SKM-1 (cell line): Measurements from ENCODE around the gene RRAS.
"Not testable (repeated sequence)": the region's sequence is repeated elsewhere in the genome, so short reads cannot be mapped to it uniquely, and the experiment has no call there.

Source experiments
- DNase-seq: peaks from one replicate; lab custom pipeline; 2025; ENCODE audit not compliant: unreplicated experiment; lab: John Stamatoyannopoulos, UW

Gene RRAS

GRCh38 chr19:49633273-49633672 is 6.7 kb downstream of the RRAS start:
- not testable (repeated sequence) for DNase-seq

DNA sequence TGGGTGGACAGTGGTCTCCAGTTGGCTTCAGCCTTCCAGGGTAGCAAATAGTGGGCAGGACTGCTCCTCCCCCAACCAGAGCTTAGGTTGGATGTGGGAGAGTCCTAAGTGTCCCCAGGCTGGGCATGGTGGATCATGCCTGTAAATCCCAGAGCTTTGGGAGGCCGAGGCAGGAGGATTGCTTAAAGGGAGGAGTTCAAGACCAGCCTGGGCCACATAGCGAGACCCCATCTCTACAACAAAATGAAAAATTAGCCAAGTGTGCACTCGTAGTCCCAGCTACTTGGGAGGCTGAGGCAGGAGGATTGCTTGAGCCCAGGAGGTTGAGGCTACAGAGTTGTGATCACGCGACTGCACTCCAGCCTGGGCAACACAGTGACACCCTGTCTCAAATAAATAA is 7.4 kb downstream of the RRAS start:
- no peak for DNase-seq

DNA sequence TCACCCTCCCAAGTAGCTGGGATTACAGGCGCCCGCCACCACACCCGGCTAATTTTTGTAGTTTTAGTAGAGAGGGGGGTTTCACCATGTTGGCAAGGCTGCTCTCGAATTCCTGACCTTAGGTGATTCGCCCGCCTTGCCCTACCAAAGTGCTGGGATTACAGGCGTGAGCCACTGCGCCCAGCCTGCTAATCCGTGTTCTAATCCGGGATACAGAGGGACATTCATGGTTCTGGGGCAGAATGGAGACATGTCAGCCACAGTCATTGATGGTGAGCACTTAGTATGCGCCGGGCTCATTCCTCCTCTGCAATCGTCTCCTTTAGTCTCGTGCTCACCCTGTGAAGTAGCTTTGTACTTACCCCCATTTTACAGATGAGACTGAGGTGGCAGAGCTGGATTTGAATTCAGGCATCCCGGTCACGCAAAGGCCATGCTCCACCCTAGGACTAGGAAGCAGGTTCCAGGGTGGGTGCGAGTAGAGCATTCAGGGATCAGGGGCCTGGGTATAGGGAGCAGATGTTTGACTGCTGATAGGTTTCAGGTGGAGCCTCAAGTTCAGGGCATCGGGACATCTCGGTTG is 8.2 kb downstream of the RRAS start:
- no peak for DNase-seq

GRCh38 chr19:49631014-49631588 is 8.8 kb downstream of the RRAS start:
- DNase-seq: no peak

DNA sequence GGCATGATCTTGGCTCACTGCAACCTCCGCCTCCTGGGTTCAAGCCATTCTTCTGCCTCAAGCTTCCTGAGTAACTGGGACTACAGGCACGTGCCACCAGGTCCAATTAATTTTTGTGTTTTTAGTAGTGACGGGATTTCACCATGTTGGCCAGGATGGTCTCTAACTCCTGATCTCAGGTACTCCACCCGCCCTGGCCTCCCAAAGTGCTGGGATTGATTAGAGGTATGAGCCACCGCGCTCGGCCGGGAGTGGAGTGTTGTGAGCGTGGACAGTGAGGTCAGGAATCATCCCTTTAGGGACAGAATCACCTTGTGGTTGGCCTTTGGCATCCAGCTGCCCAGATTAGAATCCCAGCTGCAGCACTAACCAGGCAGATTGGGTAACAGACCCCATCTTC is 10.3 kb downstream of the RRAS start:
- no peak for DNase-seq

DNA sequence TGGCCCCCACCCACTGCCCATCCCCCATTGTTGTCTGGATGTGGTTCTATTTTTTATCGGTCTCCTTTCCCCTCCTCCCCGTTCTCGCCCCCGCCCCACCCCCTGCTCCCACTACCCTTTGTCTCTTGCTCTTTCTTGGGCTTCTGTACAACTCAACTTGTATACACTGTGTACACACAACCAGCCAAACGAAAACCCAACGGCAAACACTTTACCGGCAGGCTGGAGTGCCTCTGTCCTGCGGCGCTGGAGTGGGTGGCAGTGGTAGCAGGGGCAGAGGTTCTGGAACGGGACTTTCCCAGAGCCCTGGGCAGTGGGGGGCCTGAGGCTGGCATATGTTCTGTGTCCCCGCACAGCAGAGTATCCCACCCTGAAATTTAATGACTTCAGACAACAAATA is 13.7 kb downstream of the RRAS start:
- no peak for DNase-seq

DNA sequence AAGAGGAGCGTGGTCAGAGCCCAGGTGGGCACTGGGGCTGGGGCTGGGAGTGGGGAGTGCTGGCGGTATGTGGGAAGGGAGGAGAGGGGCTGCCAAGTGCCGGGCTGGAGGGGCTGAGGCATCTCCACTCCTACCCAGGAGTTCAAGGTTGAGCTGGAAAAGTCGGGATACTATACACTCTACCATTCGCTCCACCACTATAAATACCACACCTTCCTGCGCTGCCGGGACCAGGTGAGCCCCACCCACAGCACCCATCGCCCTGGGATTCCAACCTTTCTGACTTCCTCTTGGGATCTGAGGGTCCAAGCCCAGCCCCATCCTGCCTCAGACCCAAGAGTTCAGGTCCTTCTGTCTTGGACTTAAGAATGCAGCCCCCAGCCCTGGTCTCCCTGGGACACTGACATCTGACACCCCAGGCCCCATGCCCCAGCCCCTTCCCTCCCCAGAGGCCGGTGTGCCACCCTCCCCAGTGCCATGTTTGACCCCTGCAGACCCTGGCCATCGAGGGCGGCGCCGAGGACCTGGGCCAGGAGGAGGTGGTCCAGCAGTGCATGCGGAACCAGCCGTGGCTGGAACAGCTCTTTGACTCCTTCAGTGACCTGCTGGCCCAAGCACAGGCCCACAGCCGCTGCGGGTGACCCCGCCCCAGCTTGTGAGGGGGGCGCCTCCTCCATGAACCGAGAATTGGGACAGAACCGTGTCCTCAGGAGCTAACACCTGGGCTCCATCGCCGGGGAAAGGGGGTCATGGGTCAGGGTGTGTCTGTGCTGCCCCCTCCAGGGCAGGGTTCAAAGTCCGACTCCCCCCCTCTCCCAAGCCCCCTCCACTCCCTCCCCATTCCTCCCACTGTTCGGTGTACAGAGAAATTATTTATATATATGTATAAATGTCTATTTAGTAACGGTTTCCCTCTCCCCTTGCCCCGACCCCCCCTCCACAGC is 14.7 kb downstream of the RRAS start:
- no peak for DNase-seq

- not testable (repeated sequence) for DNase-seq
Measured at GRCh38 chr19:49617860-49618259, 22.1 kb downstream of the RRAS start.

DNA sequence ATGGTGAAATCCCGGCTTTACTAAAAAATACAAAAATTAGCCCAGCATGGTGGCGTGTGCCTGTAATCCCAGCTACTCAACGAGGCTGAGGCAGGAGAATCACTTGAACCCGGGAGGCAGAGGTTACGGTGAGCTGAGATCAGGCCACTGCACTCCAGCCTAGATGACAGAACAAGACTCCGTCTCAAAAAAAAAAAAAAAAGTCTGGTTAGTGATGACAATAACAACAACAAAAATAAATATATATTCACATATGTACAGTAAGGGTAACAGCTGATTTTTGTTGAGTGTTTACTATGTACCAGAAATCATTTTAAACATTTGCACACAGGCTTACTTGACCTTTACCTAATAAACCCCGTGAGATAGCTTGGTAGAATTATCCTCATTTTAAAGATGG is 23.0 kb downstream of the RRAS start:
- no peak for DNase-seq

DNA sequence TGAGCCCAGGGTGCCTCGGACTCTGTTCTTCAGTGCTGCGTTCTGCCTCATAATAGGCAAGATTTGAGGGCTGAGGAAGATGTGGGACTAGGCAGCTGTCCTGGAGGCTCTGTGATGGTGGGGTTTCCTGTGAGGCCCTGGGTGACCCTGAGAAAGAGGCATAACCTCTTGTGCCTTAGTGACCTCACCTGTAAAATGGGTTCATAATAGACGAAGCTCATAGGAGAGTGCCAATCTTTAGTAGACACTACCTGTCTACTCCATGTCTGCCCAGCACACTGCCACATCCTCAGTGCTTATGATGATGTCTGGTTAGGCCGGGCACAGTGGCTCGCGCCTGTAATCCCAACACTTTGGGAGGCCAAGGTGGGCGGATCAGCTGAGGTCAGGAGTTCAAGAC is 23.4 kb downstream of the RRAS start:
- no peak for DNase-seq

DNA sequence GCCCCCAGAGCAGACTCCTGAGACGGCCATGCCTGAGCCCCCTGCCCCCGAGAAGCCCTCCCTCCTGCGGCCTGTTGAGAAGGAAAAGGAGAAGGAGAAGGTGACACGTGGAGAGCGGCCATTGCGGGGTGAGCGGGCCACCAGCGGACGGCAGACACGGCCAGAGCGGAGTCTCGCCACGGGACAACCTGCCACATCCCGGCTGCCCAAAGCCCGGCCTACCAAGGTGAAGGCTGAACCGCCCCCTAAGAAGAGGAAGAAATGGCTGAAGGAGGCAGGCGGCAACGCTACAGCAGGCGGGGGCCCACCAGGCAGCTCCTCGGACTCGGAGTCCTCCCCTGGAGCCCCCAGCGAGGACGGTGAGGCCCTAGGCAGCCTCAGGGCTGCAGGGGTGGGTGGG is 24.1 kb downstream of the RRAS start:
- no peak for DNase-seq

GRCh38 chr19:49614096-49614833 is 25.7 kb downstream of the RRAS start:
- DNase-seq: no peak

GRCh38 chr19:49613374-49613773 is 26.6 kb downstream of the RRAS start:
- DNase-seq: no peak

- no peak for DNase-seq
Measured at GRCh38 chr19:49609499-49610092, 30.3 kb downstream of the RRAS start.

- DNase-seq: no peak
Measured at GRCh38 chr19:49605605-49606004, 34.3 kb downstream of the RRAS start.

- no peak for DNase-seq
Measured at GRCh38 chr19:49602806-49603205, 37.1 kb downstream of the RRAS start.

- DNase-seq: no peak
Measured at GRCh38 chr19:49601482-49602038, 38.4 kb downstream of the RRAS start.

DNA sequence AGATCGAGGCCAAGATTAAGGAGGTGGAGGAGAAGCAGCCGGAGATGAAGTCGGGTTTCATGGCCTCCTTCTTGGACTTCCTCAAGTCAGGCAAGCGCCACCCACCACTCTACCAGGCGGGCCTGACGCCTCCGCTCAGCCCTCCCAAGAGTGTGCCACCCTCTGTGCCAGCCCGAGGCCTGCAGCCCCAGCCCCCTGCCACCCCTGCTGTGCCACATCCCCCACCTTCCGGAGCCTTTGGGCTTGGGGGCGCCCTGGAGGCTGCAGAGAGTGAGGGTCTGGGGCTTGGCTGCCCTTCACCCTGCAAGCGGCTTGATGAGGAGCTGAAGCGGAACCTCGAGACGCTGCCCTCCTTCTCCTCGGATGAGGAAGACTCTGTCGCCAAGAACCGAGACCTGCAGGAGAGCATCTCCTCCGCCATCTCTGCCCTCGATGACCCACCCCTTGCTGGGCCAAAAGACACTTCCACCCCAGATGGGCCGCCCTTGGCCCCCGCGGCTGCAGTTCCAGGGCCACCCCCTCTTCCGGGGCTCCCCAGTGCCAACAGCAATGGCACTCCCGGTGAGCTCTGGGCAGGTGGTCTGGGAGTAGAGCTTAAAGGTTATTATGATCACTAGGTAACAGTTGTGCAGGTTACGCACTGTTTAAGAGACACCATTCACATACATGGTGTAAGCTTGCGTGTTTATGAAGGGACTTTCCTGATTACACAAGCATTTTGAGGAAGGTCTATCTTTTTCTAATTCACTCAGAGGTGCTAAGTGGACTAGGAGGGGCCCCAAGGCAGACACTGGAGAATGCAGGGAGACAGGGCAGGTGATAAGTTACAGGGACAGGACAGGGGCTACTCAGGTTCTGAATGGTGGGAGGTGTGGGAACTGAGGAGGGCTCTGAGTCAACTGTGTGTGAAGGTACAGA is 40.3 kb downstream of the RRAS start:
- DNase-seq: no peak

DNA sequence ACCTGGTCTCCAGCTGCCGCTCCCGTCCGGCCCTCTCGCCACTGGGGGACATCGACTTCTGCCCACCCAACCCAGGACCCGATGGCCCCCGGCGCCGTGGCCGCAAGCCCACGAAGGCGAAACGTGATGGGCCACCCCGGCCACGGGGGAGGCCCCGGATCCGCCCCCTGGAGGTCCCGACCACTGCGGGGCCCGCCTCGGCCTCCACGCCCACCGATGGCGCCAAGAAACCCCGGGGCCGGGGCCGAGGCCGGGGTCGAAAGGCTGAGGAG is 42.3 kb downstream of the RRAS start:
- DNase-seq: no peak
